ENCODE results near the gene AOPEP. TPM values are rescaled to one million over a fixed set of nuclear protein-coding genes. Genes with fewer than 3 reads are reported as not detected.

Gene AOPEP
- total RNA-seq, 2 donors from 2014 or later = 81.5 to 224 TPM

- no peak overlapping the region for H3K4me3 ChIP-seq
- ATAC-seq = no peak
- no peaks in the 10 kb centered on the region for H3K36me3 ChIP-seq (replicated peaks in 1 of 2; ENCODE audit: insufficient read depth in 1 of 2, low read depth in 2 of 2)
- no peaks in the 10 kb centered on the region for H3K9me3 ChIP-seq
- TF ChIP-seq CTCF (IDR thresholded peaks at IDR 0.05) = no peak
- TF ChIP-seq POLR2A (IDR thresholded peaks at IDR 0.05) = no peak
- no peaks in the 10 kb centered on the region for H3K27me3 ChIP-seq
- DNase-seq = no peak
- no peak overlapping the region for H3K27ac ChIP-seq
- peaks cover 2% of the 10 kb centered on the region for H3K4me1 ChIP-seq
- intact Hi-C loops (cut with DNase I) = no loop called here
- WGBS, 2 donors = 90 to 94% methylated on average over 5 of the region's 5 CpGs
Measured at GRCh38 chr9:94720846-94721549, 5.5 kb upstream of the AOPEP start.

- Histone ChIP-seq H3K27me3 (no peaks in the 10 kb centered on the region), H3K36me3 (replicated peaks in 1 of 2; ENCODE audit: insufficient read depth in 1 of 2, low read depth in 2 of 2) (no peaks in the 10 kb centered on the region), H3K4me1 (peaks cover 5% of the 10 kb centered on the region), H3K4me3 (no peak overlapping the region), H3K27ac (no peak overlapping the region), H3K9me3 (no peaks in the 10 kb centered on the region)
- WGBS, 2 donors = 88 to 92% methylated on average over 2 of the region's 2 CpGs
- TF ChIP-seq POLR2A (IDR thresholded peaks at IDR 0.05) (no peak), CTCF (IDR thresholded peaks at IDR 0.05) (no peak)
- no peak for DNase-seq
- no peak for ATAC-seq
- intact Hi-C loops (cut with DNase I) = no loop called here
Measured at GRCh38 chr9:94721754-94722153, 4.7 kb upstream of the AOPEP start.

DNA sequence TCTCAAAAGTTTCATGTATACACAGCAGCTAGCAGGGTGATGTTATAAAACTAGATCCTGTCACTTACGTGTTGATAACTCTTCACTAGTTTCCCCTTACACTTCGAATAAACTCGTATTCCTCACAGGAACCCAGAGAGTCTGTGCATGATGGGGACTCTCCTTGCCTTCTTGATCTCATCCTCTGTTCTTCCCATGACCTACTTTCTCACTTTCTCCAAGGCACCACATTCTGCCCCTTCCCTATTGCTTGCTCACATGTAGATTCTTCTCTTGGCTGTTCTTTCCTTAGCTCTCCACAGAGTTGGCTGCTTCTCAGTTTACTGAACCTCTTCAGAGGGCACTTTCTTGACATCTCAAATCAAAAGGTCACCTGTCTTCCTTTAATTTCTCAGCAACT is 1.2 kb upstream of the AOPEP start:
- DNase-seq = no peak
- no peak for ATAC-seq
- intact Hi-C loops (cut with DNase I) = no loop called here
- no peak overlapping the region for H3K4me3 ChIP-seq
- peaks cover 11% of the 10 kb centered on the region for H3K4me1 ChIP-seq
- 85 to 92% methylated on average over 3 of the region's 3 CpGs for WGBS, 2 donors
- TF ChIP-seq CTCF (IDR thresholded peaks at IDR 0.05) = no peak
- TF ChIP-seq POLR2A (IDR thresholded peaks at IDR 0.05) = no peak
- H3K27me3 ChIP-seq = no peaks in the 10 kb centered on the region
- H3K36me3 ChIP-seq (replicated peaks in 1 of 2; ENCODE audit: insufficient read depth in 1 of 2, low read depth in 2 of 2) = no peaks in the 10 kb centered on the region
- H3K9me3 ChIP-seq = no peaks in the 10 kb centered on the region
- no peak overlapping the region for H3K27ac ChIP-seq

DNA sequence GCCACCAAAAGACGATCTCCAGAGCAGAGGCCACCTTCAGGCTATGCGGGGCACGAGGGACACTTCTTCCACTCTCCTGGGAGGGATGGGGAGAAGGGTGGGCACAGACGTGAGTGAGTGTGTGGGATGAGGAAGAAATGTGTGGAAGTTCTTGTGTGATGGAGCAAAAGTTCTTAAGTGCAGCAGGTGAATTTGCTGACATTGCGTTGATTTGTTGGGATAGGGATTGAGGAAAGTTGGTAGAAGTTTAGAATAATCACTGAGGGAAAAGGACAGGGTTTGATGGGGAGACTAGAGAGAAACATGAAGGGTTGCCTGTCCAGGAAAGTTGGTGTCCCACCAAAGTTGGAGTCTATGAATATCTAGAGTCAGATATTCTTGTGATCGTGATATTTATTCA is 2.2 kb downstream of the AOPEP start:
- intact Hi-C loops (cut with DNase I) = no loop called here
- Histone ChIP-seq H3K9me3 (no peaks in the 10 kb centered on the region), H3K27ac (no peak overlapping the region), H3K4me3 (no peak overlapping the region), H3K36me3 (replicated peaks in 1 of 2; ENCODE audit: insufficient read depth in 1 of 2, low read depth in 2 of 2) (no peaks in the 10 kb centered on the region), H3K4me1 (peaks cover 11% of the 10 kb centered on the region), H3K27me3 (no peaks in the 10 kb centered on the region)
- WGBS, 2 donors = 72 to 76% methylated on average over 6 of the region's 6 CpGs
- TF ChIP-seq CTCF (IDR thresholded peaks at IDR 0.05) (no peak), POLR2A (IDR thresholded peaks at IDR 0.05) (no peak)
- no peak for DNase-seq
- no peak for ATAC-seq

DNA sequence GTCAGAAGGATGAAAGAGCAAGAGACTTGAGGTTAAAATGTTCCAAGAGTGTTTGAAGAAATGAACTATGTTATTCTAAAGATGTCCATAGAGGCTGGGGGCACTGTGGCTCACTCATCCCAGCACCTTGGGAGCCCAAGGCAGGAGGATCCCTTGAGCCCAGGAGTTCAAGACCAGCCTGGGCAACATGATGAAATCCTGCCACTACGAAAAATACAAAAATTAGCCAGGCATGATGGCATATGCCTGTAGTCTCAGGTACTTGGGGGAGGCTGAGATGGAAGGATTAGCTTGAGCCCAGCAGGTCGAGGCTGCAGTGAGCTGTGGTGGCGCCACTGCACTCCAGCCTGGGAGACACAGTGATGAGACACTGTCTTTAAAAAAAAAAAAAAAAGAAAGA is 2.7 kb downstream of the AOPEP start:
- ATAC-seq (no peak), DNase-seq (no peak)
- TF ChIP-seq CTCF (IDR thresholded peaks at IDR 0.05) (no peak), POLR2A (IDR thresholded peaks at IDR 0.05) (no peak)
- Histone ChIP-seq H3K27me3 (no peaks in the 10 kb centered on the region), H3K27ac (no peak overlapping the region), H3K9me3 (no peaks in the 10 kb centered on the region), H3K4me3 (no peak overlapping the region), H3K36me3 (replicated peaks in 1 of 2; ENCODE audit: insufficient read depth in 1 of 2, low read depth in 2 of 2) (no peaks in the 10 kb centered on the region), H3K4me1 (peaks cover 15% of the 10 kb centered on the region)
- WGBS, 2 donors = 89 to 96% methylated on average over 3 of the region's 3 CpGs
- intact Hi-C loops (cut with DNase I) = no loop called here
